Central memory CD4-positive, alpha-beta T cell (primary cell): Measurements from ENCODE around the gene RTN4.

Experiments
- DNase-seq: peaks from one replicate; pipeline ENCODE4 v3.0.0; 2022

RTN4 gene

GRCh38 chr2:54968561-54969218 lies 81.6 kb downstream of the RTN4 start:
- DNase-seq: no peak

- no peak for DNase-seq
Observed at GRCh38 chr2:54967759-54968365, 82.4 kb downstream of the RTN4 start.

- DNase-seq: no peak
Observed at GRCh38 chr2:54967269-54967668, 83.0 kb downstream of the RTN4 start.

GRCh38 chr2:54966837-54967236 lies 83.4 kb downstream of the RTN4 start:
- no peak for DNase-seq

- DNase-seq: no peak
Observed at GRCh38 chr2:54966165-54966832, 84.0 kb downstream of the RTN4 start.

- no peak for DNase-seq
Observed at GRCh38 chr2:54965425-54965824, 84.8 kb downstream of the RTN4 start.

- no peak for DNase-seq
Observed at GRCh38 chr2:54964816-54965215, 85.4 kb downstream of the RTN4 start.

GRCh38 chr2:54964271-54964670 lies 86.0 kb downstream of the RTN4 start:
- DNase-seq: no peak

GRCh38 chr2:54963476-54963875 lies 86.8 kb downstream of the RTN4 start:
- no peak for DNase-seq

GRCh38 chr2:54962935-54963440 lies 87.3 kb downstream of the RTN4 start:
- DNase-seq: no peak

GRCh38 chr2:54962511-54962910 lies 87.7 kb downstream of the RTN4 start:
- DNase-seq: no peak

- DNase-seq: no peak
Observed at GRCh38 chr2:54960164-54960563, 90.1 kb downstream of the RTN4 start.

GRCh38 chr2:54958717-54959371 lies 91.4 kb downstream of the RTN4 start:
- no peak for DNase-seq

GRCh38 chr2:54957321-54957999 lies 92.8 kb downstream of the RTN4 start:
- DNase-seq: no peak

- no peak for DNase-seq
Observed at GRCh38 chr2:54956111-54956627, 94.1 kb downstream of the RTN4 start.

- DNase-seq: no peak
Observed at GRCh38 chr2:54955358-54956110, 94.7 kb downstream of the RTN4 start.

GRCh38 chr2:54954705-54955357 lies 95.4 kb downstream of the RTN4 start:
- no peak for DNase-seq

GRCh38 chr2:54954158-54954557 lies 96.1 kb downstream of the RTN4 start:
- no peak for DNase-seq

- DNase-seq: no peak
Observed at GRCh38 chr2:54952978-54953456, 97.2 kb downstream of the RTN4 start.

GRCh38 chr2:54952425-54952824 lies 97.8 kb downstream of the RTN4 start:
- DNase-seq: no peak

GRCh38 chr2:54950811-54951210 lies 99.4 kb downstream of the RTN4 start:
- DNase-seq: no peak
